Fibroblast of skin of left quadriceps (primary cell): ENCODE measurements around the gene AOPEP.

Experiments
- DNase-seq, 2 experiments: peaks; one replicate each; pipeline ENCODE4 v3.0.0-alpha.2; 2013; ENCODE audit warnings: low read depth in 2 of 2

Gene AOPEP

GRCh38 chr9:95096381-95096780, 369.9 kb downstream of the AOPEP start:
- DNase-seq = no peak

GRCh38 chr9:95096807-95097206, 370.3 kb downstream of the AOPEP start:
- DNase-seq = no peak

- DNase-seq = no peak
Observed at GRCh38 chr9:95097279-95097678, 370.8 kb downstream of the AOPEP start.

GRCh38 chr9:95098391-95098921, 372.0 kb downstream of the AOPEP start:
- DNase-seq = no peak

- no peak for DNase-seq
Observed at GRCh38 chr9:95099321-95100070, 373.0 kb downstream of the AOPEP start.

- no peak for DNase-seq
Observed at GRCh38 chr9:95100071-95100627, 373.6 kb downstream of the AOPEP start.

GRCh38 chr9:95101326-95101725, 374.8 kb downstream of the AOPEP start:
- DNase-seq = no peak

- no peak for DNase-seq
Observed at GRCh38 chr9:95102001-95102433, 375.5 kb downstream of the AOPEP start.

GRCh38 chr9:95102572-95102971, 376.1 kb downstream of the AOPEP start:
- no peak for DNase-seq

- no peak for DNase-seq
Observed at GRCh38 chr9:95103281-95103771, 376.8 kb downstream of the AOPEP start.

- no peak for DNase-seq
Observed at GRCh38 chr9:95103871-95104580, 377.5 kb downstream of the AOPEP start.

- DNase-seq = no peak
Observed at GRCh38 chr9:95104581-95104960, 378.1 kb downstream of the AOPEP start.

GRCh38 chr9:95104980-95105379, 378.5 kb downstream of the AOPEP start:
- DNase-seq = no peak

- no peak for DNase-seq
Observed at GRCh38 chr9:95105519-95106287, 379.2 kb downstream of the AOPEP start.

- DNase-seq = no peak
Observed at GRCh38 chr9:95107001-95107749, 380.7 kb downstream of the AOPEP start.

- no peak for DNase-seq
Observed at GRCh38 chr9:95107976-95108375, 381.5 kb downstream of the AOPEP start.

GRCh38 chr9:95108777-95109176, 382.3 kb downstream of the AOPEP start:
- no peak for DNase-seq

- DNase-seq = no peak
Observed at GRCh38 chr9:95109456-95109855, 383.0 kb downstream of the AOPEP start.

GRCh38 chr9:95110921-95111525, 384.5 kb downstream of the AOPEP start:
- DNase-seq = no peak

- no peak for DNase-seq
Observed at GRCh38 chr9:95111716-95112115, 385.2 kb downstream of the AOPEP start.
